H1 (cell line): ENCODE data around the gene RO60. TPM values are rescaled to one million over a fixed set of nuclear protein-coding genes. Genes with fewer than 3 reads are reported as not detected.

Experiments used
- CTCF ChIA-PET: fragments of 300-600 bp; sonication (Branson Sonifier 250); formaldehyde crosslinking; loops from one replicate; lab custom pipeline; 2021; ENCODE audit not compliant: partially characterized antibody; lab: Charles Lee
- POLR2A ChIA-PET: fragments of 300-600 bp; sonication (Branson Sonifier 250); formaldehyde crosslinking; loops from one replicate; lab custom pipeline; 2021; ENCODE audit warnings: inconsistent platforms; ENCODE audit not compliant: partially characterized antibody; lab: Charles Lee
- DNase-seq, 2 experiments: peaks; one replicate each; pipeline versions ENCODE4 v3.0.0 to v3.0.0-alpha.2; 2010 to 2022; ENCODE audit warnings: low spot score in 2 of 2, low read depth in 1 of 2, mixed read lengths in 1 of 2
- FAIRE-seq: peaks from 2 replicates; lab custom pipeline; 2011; peaks lifted over from hg19 to GRCh38; lab: Jason Lieb, UNC
- H2AFZ ChIP-seq: 2 replicates; pipeline ENCODE4 v1.8.1; 2012; ENCODE audit warnings: low read length, inconsistent platforms
- H2AK5ac ChIP-seq: 2 replicates; pipeline ENCODE4 v1.6.1; 2013; ENCODE audit warnings: low read depth, low read length
- H2BK120ac ChIP-seq: replicated peaks from 2 replicates; pipeline ENCODE3; 2013; ENCODE audit warnings: low read depth, low read length, inconsistent platforms
- H2BK12ac ChIP-seq: 2 replicates; pipeline ENCODE4 v1.6.1; 2013; ENCODE audit warnings: low read depth, low read length
- H2BK15ac ChIP-seq: 2 replicates; pipeline ENCODE4 v1.6.1; 2013; ENCODE audit warnings: low read length
- H2BK20ac ChIP-seq: 2 replicates; pipeline ENCODE4 v1.6.1; 2013; ENCODE audit warnings: low read length
- H2BK5ac ChIP-seq: 2 replicates; pipeline ENCODE4 v1.6.1; 2013; ENCODE audit warnings: low read depth, low read length
- H3K14ac ChIP-seq: 2 replicates; pipeline ENCODE4 v1.6.1; 2013; ENCODE audit warnings: inconsistent platforms; ENCODE audit not compliant: insufficient read length
- H3K18ac ChIP-seq: 2 replicates; pipeline ENCODE4 v1.6.1; 2013; ENCODE audit warnings: low read length; ENCODE audit errors: extremely low read depth
- H3K23ac ChIP-seq: 2 replicates; pipeline ENCODE4 v1.6.1; 2013; ENCODE audit warnings: inconsistent platforms; ENCODE audit not compliant: insufficient read length
- H3K23me2 ChIP-seq: 2 replicates; pipeline ENCODE4 v1.6.1; 2013; ENCODE audit warnings: low read depth, low read length
- H3K27ac ChIP-seq: 2 replicates; pipeline ENCODE4 v1.6.1; 2011; ENCODE audit warnings: low read depth, low read length, inconsistent platforms
- H3K27me3 ChIP-seq, 4 experiments: replicated peaks in 1 of 4; 1 replicate in 1 of 4; 2 replicates in 3 of 4; pipeline versions ENCODE4 v1.6.1 to v1.8.1; 2011 to 2013; ENCODE audit warnings: low read length in 3 of 4, mild to moderate bottlenecking in 3 of 4, inconsistent platforms in 2 of 4, mixed read lengths in 2 of 4, moderate library complexity in 1 of 4; ENCODE audit not compliant: control insufficient read depth in 3 of 4, insufficient read depth in 3 of 4; ENCODE audit errors: extremely low read depth in 1 of 4
- H3K36me3 ChIP-seq, 4 experiments: 2 replicates each; pipeline versions ENCODE4 v1.6.1 to v1.8.1; 2011 to 2013; ENCODE audit warnings: mild to moderate bottlenecking in 4 of 4, low read length in 3 of 4, moderate library complexity in 2 of 4, control low read depth in 1 of 4, inconsistent platforms in 1 of 4; ENCODE audit not compliant: insufficient read depth in 4 of 4, control insufficient read depth in 2 of 4
- H3K4ac ChIP-seq: replicated peaks from 2 replicates; pipeline ENCODE3; 2013; ENCODE audit warnings: low read length, low read depth, mixed read lengths, inconsistent platforms; ENCODE audit not compliant: insufficient read length
- H3K4me1 ChIP-seq, 4 experiments: replicated peaks in 1 of 4; 1 replicate in 1 of 4; 2 replicates in 3 of 4; pipeline versions ENCODE4 v1.6.1 to v1.8.1; 2011 to 2013; ENCODE audit warnings: low read length in 3 of 4, inconsistent platforms in 2 of 4, mixed read lengths in 1 of 4; ENCODE audit not compliant: insufficient read depth in 4 of 4, control insufficient read depth in 3 of 4
- H3K4me2 ChIP-seq, 2 experiments: 2 replicates each; pipeline versions ENCODE4 v1.6.1 to v1.8.1; 2011 to 2013; ENCODE audit warnings: low read depth in 2 of 2, low read length in 2 of 2, control low read depth in 1 of 2, inconsistent platforms in 1 of 2, mild to moderate bottlenecking in 1 of 2; ENCODE audit not compliant: insufficient read depth in 1 of 2
- H3K4me3 ChIP-seq, 4 experiments: fragments of 200-600, 300-600 bp in 1 of 4; sonication (generic), shearing (Covaris generic), sonication (Bioruptor Twin) in 1 of 4; 2 replicates each; pipeline versions ENCODE4 v1.5.1 to v1.8.1; 2011 to 2016; ENCODE audit warnings: low read length in 4 of 4, low read depth in 3 of 4, control low read depth in 2 of 4, inconsistent platforms in 2 of 4, mild to moderate bottlenecking in 2 of 4, mixed read lengths in 1 of 4, moderate library complexity in 1 of 4; ENCODE audit not compliant: insufficient read depth in 2 of 4; ENCODE audit errors: extremely low read depth in 1 of 4
- H3K56ac ChIP-seq: replicated peaks from 2 replicates; pipeline ENCODE3; 2013; ENCODE audit warnings: low read depth, mild to moderate bottlenecking, mixed read lengths, low read length, inconsistent platforms; ENCODE audit not compliant: insufficient read length
- H3K79me1 ChIP-seq: 2 replicates; pipeline ENCODE4 v1.6.1; 2013; ENCODE audit warnings: low read depth, low read length, control low read depth
- H3K79me2 ChIP-seq, 2 experiments: 2 replicates each; pipeline versions ENCODE4 v1.6.1 to v1.8.1; 2012 to 2013; ENCODE audit warnings: low read length in 2 of 2, mild to moderate bottlenecking in 2 of 2, inconsistent platforms in 1 of 2; ENCODE audit not compliant: insufficient read depth in 2 of 2, control insufficient read depth in 1 of 2
- H3K9ac ChIP-seq, 4 experiments: replicated peaks in 1 of 4; 1 replicate in 1 of 4; 2 replicates in 3 of 4; pipeline versions ENCODE4 v1.6.1 to v1.8.1; 2011 to 2013; ENCODE audit warnings: low read depth in 3 of 4, low read length in 3 of 4, control low read depth in 2 of 4, mild to moderate bottlenecking in 2 of 4, moderate library complexity in 2 of 4, inconsistent platforms in 1 of 4; ENCODE audit errors: extremely low read depth in 1 of 4
- H3K9me3 ChIP-seq, 2 experiments: 2 replicates each; pipeline versions ENCODE4 v1.6.1 to v1.8.1; 2012 to 2013; ENCODE audit warnings: mild to moderate bottlenecking in 2 of 2, moderate library complexity in 2 of 2, control low read depth in 1 of 2, inconsistent platforms in 1 of 2, low read depth in 1 of 2, low read length in 1 of 2, mixed read lengths in 1 of 2; ENCODE audit not compliant: insufficient read depth in 2 of 2
- H4K20me1 ChIP-seq, 2 experiments: replicated peaks in 1 of 2; 2 replicates each; pipeline versions ENCODE3 to v1.8.1; 2011 to 2013; ENCODE audit warnings: inconsistent platforms in 2 of 2, low read length in 2 of 2, mild to moderate bottlenecking in 1 of 2; ENCODE audit not compliant: insufficient read depth in 2 of 2, control insufficient read depth in 1 of 2
- H4K5ac ChIP-seq: 2 replicates; pipeline ENCODE4 v1.6.1; 2013; ENCODE audit warnings: low read length, low read depth, mixed read lengths, inconsistent platforms; ENCODE audit not compliant: insufficient read length
- H4K8ac ChIP-seq: 2 replicates; pipeline ENCODE4 v1.8.0; 2013; ENCODE audit warnings: mild to moderate bottlenecking, moderate library complexity, low read length, inconsistent platforms; ENCODE audit not compliant: insufficient read depth; ENCODE audit errors: extremely low read depth
- H4K91ac ChIP-seq: replicated peaks from 2 replicates; pipeline ENCODE3; 2013; ENCODE audit warnings: low read length, mixed read lengths, inconsistent platforms; ENCODE audit not compliant: insufficient read length
- ASH2L ChIP-seq: fragments of 200-600, 300-600 bp; sonication (generic); IDR thresholded peaks from one replicate; pipeline ENCODE4 v1.7.1; 2017; ENCODE audit warnings: low read length
- BRCA1 ChIP-seq: IDR thresholded peaks from 2 replicates; pipeline ENCODE4 v1.6.1; 2012; ENCODE audit warnings: low read depth, low read length, improper control_type of control experiment
- RBBP5 ChIP-seq: IDR thresholded peaks from 2 replicates; pipeline ENCODE4 v1.7.1; 2012; ENCODE audit warnings: low read depth, mild to moderate bottlenecking, inconsistent platforms, low read length, moderate library complexity, borderline replicate concordance
- RXRA ChIP-seq: IDR thresholded peaks from 2 replicates; pipeline ENCODE4 v1.6.1; 2011; ENCODE audit warnings: low read depth, mild to moderate bottlenecking, low read length, moderate library complexity; ENCODE audit not compliant: insufficient read depth
- SIN3A ChIP-seq, 2 experiments: IDR thresholded peaks in 1 of 2; conservative IDR thresholded peaks in 1 of 2; 2 replicates each; pipeline ENCODE4 v1.6.1; 2011 to 2012; ENCODE audit warnings: low read length in 2 of 2, improper control_type of control experiment in 1 of 2, low read depth in 1 of 2, mild to moderate bottlenecking in 1 of 2
- SUZ12 ChIP-seq: fragments of 200-600 bp; sonication (generic); IDR thresholded peaks from 2 replicates; pipeline ENCODE4 v1.6.1; 2012; ENCODE audit warnings: mild to moderate bottlenecking, inconsistent platforms, low read length, moderate library complexity, mixed read lengths
- TCF12 ChIP-seq: IDR thresholded peaks from 2 replicates; pipeline ENCODE4 v1.6.1; 2011; ENCODE audit warnings: low read depth, mild to moderate bottlenecking, low read length
- WGBS, 2 experiments: shearing (Covaris generic) in 1 of 2; methylation state at CpG; one replicate each; pipeline versions ENCODE4 v1.1.6 to v1.1.7; 2013 to 2015; ENCODE audit warnings: low lambda C conversion rate in 2 of 2, mixed read lengths in 2 of 2, inconsistent platforms in 1 of 2, low coverage in 1 of 2, missing lambda C conversion rate in 1 of 2; ENCODE audit not compliant: insufficient replicate concordance in 2 of 2, insufficient coverage in 1 of 2, insufficient read length in 1 of 2; ENCODE audit errors: extremely low coverage in 1 of 2, missing lambda C conversion rate in 1 of 2; 5-methylcytosine and 5-hydroxymethylcytosine counted together
- polyA plus RNA-seq, 7 experiments: library from polyadenylated mRNA; depleted of rRNA in 3 of 7; stranded (reverse) in 5 of 7; unstranded in 2 of 7; fragments of >200 nt in 5 of 7; fragments of 200-250 nt in 2 of 7; gene quantifications; 1 replicate in 5 of 7; 2 replicates in 1 of 7; 4 replicates in 1 of 7; pipeline versions ENCODE4 v1.2.1 to v1.2.3, GENCODE V29; 2011 to 2013; ENCODE audit warnings: missing spikeins in 2 of 7, mixed read lengths in 2 of 7
- total RNA-seq: library from RNA; stranded (reverse); fragmentation: NEBNext Ultra II Directional; extraction: Animal tissue kit (Norgen Biotek cat#: 25700); gene quantifications from 2 replicates; pipeline ENCODE4 v1.2.1, GENCODE V29; 2021
- TF ChIP-seq, protein P1 (sequence below): IDR thresholded peaks from 2 replicates; pipeline ENCODE4 v1.6.1; 2011; ENCODE audit warnings: low read length, improper control_type of control experiment

RO60 gene
- total and polyA plus RNA-seq, 2 of the 8 experiments (the other 6 are each of a cell fraction or from before 2014, with no cell fraction given): 13.6 to 103 TPM

- peaks cover 9% of the 10 kb centered on the region for H3K23me2 ChIP-seq
- no peak overlapping the region for H2AK5ac ChIP-seq
- DNase-seq (peak in 1 of 2 experiments; percentile 54), FAIRE-seq (no peak)
- ChIA-PET POLR2A (interaction anchor here (0.8 to 5.2 kb wide), 8 partner anchors 9 to 45 kb away, joined by 3 to 21 read pairs (median 6); partner anchors contain the start of genes CDC73, RO60 and UCHL5), CTCF (interaction anchor here (0.5 to 2.3 kb wide), 9 partner anchors 9 to 1622 kb away, joined by 3 to 10 read pairs (median 5); partner anchors contain the start of gene CDC73)
- H2BK12ac ChIP-seq: no peak overlapping the region
- no peak overlapping the region for H3K18ac ChIP-seq
- peak overlapping the region; percentile 45 for H4K8ac ChIP-seq
- H2BK120ac ChIP-seq: no peak overlapping the region
- H4K5ac ChIP-seq: no peak overlapping the region
- H3K9me3 ChIP-seq: no peaks in the 10 kb centered on the region
- H3K4me2 ChIP-seq: peak overlapping the region; percentile 83 to 91
- no peak overlapping the region for H3K14ac ChIP-seq
- H3K4me3 ChIP-seq: peak overlapping the region; percentile 67 to 82 (median 76)
- no peak overlapping the region for H3K27ac ChIP-seq
- H3K36me3 ChIP-seq: peaks cover 0 to 3% (median under 1%) of the 10 kb centered on the region in 4 experiments; a peak in 2 of 8 replicates
- no peak overlapping the region for H2BK5ac ChIP-seq
- peak overlapping the region in 3 of 4 experiments; percentile 41 to 59 (median 53); a peak in 4 of 7 replicates for H3K9ac ChIP-seq
- H2BK15ac ChIP-seq: no peak overlapping the region
- no peak overlapping the region for H3K23ac ChIP-seq
- WGBS, 2 experiments: 3% methylated on average over 24 of the region's 24 CpGs; no CpG with 5 or more reads in 1 of the 2 experiments
- H3K79me2 ChIP-seq: no peaks in the 10 kb centered on the region
- H4K91ac ChIP-seq: no peak overlapping the region
- H3K4me1 ChIP-seq: peaks cover 0 to 5% (median 2%) of the 10 kb centered on the region in 4 experiments; a peak in 4 of 7 replicates
- H2BK20ac ChIP-seq: no peak overlapping the region
- H3K27me3 ChIP-seq: peaks cover 0 to 11% (median 3%) of the 10 kb centered on the region in 4 experiments; a peak in 3 of 7 replicates
- peak overlapping the region; percentile 94 for H2AFZ ChIP-seq
- no peaks in the 10 kb centered on the region for H3K79me1 ChIP-seq
- H3K4ac ChIP-seq: no peak overlapping the region
- TF ChIP-seq BRCA1 (no peak), RBBP5 (0 out of 2 replicates have a peak, but pooled peaks have one; percentile 82), ASH2L (peak; percentile 2), SUZ12 (peak; percentile 36; the same call in 1 of the 2 replicates), RXRA (no peak), SIN3A (conservative IDR thresholded peaks at IDR 0.05 in 1 of 2, IDR thresholded peaks at IDR 0.05 in 1 of 2; ENCODE audit: low read depth in 1 of 2, low read length in 2 of 2) (0 out of 4 replicates have a peak, but pooled peaks of 1 of the 2 experiments have one; percentile 82), TCF12 (no peak)
- TF ChIP-seq, protein P1, sequence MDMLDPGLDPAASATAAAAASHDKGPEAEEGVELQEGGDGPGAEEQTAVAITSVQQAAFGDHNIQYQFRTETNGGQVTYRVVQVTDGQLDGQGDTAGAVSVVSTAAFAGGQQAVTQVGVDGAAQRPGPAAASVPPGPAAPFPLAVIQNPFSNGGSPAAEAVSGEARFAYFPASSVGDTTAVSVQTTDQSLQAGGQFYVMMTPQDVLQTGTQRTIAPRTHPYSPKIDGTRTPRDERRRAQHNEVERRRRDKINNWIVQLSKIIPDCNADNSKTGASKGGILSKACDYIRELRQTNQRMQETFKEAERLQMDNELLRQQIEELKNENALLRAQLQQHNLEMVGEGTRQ: no peak
- TF ChIP-seq, all 59 proteins: peak for 4
- no peak overlapping the region for H3K56ac ChIP-seq
- peaks cover 0 to 2% of the 10 kb centered on the region in 2 experiments for H4K20me1 ChIP-seq
These were observed 45.1 kb downstream of the RO60 start for GRCh38 chr1:193104502-193104906.
